Neural cell (in vitro differentiated cells): ENCODE results near the gene TLCD5.

Experiments
- CTCF ChIP-seq: fragments of 450-650 bp; IDR thresholded peaks from 2 replicates; pipeline ENCODE4 v1.5.1; 2014; ENCODE audit warnings: antibody characterized with exemption, mild to moderate bottlenecking, moderate library complexity; ENCODE audit not compliant: poor library complexity, severe bottlenecking
- EZH2 ChIP-seq: fragments of 200-600, 300-800 bp; shearing (Covaris generic), sonication (generic); IDR thresholded peaks from 2 replicates; pipeline ENCODE4 v1.6.1; 2014; ENCODE audit warnings: antibody characterized with exemption, low read length, borderline replicate concordance, mild to moderate bottlenecking; ENCODE audit not compliant: insufficient read depth, poor library complexity, severe bottlenecking
- POLR2AphosphoS5 ChIP-seq: IDR thresholded peaks from 2 replicates; pipeline ENCODE4 v1.6.1; 2012
- RAD21 ChIP-seq: fragments of 450-650 bp; conservative IDR thresholded peaks from 2 replicates; pipeline ENCODE4 v1.6.1; 2014; ENCODE audit warnings: antibody characterized with exemption, mild to moderate bottlenecking, moderate library complexity
- SMC3 ChIP-seq: fragments of 450-650 bp; conservative IDR thresholded peaks from 2 replicates; pipeline ENCODE4 v1.6.1; 2014; ENCODE audit warnings: antibody characterized with exemption, mild to moderate bottlenecking, moderate library complexity; ENCODE audit not compliant: poor library complexity
- TF ChIP-seq, protein P1 (sequence below): IDR thresholded peaks from 2 replicates; pipeline ENCODE4 v1.6.1; 2012; ENCODE audit warnings: borderline replicate concordance

DNA sequence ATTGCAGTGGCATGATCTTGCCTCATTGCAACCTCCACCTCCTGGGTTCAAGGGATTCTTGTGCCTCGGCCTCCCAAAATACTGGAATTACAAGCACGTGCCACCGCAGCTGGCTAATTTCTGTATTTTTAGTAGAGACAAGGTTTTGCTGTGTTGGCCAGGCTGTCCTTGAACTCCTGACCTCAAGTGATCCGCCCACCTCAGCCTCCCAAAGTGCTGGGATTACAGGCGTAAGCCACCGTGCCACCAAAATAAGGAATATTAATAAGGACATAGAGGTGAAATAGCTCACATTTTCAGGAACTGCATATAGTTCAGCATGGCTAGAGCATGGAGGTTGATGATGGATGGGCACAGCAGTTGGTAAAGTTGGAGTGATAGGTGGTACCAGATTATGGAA, 32.5 kb downstream of the TLCD5 start:
- no peak for TF ChIP-seq CTCF
- TF ChIP-seq POLR2AphosphoS5, result no peak
- TF ChIP-seq SMC3, result no peak
- TF ChIP-seq, protein P1, sequence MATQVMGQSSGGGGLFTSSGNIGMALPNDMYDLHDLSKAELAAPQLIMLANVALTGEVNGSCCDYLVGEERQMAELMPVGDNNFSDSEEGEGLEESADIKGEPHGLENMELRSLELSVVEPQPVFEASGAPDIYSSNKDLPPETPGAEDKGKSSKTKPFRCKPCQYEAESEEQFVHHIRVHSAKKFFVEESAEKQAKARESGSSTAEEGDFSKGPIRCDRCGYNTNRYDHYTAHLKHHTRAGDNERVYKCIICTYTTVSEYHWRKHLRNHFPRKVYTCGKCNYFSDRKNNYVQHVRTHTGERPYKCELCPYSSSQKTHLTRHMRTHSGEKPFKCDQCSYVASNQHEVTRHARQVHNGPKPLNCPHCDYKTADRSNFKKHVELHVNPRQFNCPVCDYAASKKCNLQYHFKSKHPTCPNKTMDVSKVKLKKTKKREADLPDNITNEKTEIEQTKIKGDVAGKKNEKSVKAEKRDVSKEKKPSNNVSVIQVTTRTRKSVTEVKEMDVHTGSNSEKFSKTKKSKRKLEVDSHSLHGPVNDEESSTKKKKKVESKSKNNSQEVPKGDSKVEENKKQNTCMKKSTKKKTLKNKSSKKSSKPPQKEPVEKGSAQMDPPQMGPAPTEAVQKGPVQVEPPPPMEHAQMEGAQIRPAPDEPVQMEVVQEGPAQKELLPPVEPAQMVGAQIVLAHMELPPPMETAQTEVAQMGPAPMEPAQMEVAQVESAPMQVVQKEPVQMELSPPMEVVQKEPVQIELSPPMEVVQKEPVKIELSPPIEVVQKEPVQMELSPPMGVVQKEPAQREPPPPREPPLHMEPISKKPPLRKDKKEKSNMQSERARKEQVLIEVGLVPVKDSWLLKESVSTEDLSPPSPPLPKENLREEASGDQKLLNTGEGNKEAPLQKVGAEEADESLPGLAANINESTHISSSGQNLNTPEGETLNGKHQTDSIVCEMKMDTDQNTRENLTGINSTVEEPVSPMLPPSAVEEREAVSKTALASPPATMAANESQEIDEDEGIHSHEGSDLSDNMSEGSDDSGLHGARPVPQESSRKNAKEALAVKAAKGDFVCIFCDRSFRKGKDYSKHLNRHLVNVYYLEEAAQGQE, result no peak
- no peak for TF ChIP-seq EZH2
- no peak for TF ChIP-seq RAD21
